Mammary epithelial cell (primary cell): ENCODE measurements around the gene EXTL2.
"Not testable (repeated sequence)": the region's sequence is repeated elsewhere in the genome, so short reads cannot be mapped to it uniquely, and the experiment has no call there.

Experiments used
- EZH2 ChIP-seq: IDR thresholded peaks from 2 replicates; pipeline ENCODE4 v1.6.1; 2012; ENCODE audit warnings: low read length, inconsistent platforms, borderline replicate concordance
- TF ChIP-seq, protein P1 (sequence below), 2 donors: IDR thresholded peaks in 1 of 2; conservative IDR thresholded peaks in 1 of 2; 2 replicates each; pipeline ENCODE4 v1.5.1; 2011 to 2012; ENCODE audit warnings: inconsistent platforms in 2 of 2, low read length in 2 of 2, mild to moderate bottlenecking in 2 of 2, control low read depth in 1 of 2, low read depth in 1 of 2; ENCODE audit not compliant: insufficient read depth in 1 of 2; ENCODE audit errors: extremely low read depth in 1 of 2

DNA sequence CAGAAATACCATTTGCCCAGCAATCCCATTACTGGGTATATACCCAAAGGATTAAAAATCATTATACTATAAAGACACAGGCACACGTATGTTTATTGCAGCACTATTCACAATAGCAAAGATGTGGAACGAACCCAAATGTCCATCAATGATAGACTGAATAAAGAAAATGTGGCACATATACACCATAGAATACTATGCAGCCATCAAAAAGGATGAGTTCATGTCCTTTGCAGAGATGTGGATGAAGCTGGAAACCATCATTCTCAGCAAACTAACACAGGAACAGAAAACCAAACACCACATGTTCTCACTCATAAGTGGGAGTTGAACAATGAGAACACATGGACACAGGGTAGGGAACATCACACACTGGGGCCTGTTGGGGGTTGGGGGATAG is 69.0 kb downstream of the EXTL2 start:
- TF ChIP-seq, protein P1, sequence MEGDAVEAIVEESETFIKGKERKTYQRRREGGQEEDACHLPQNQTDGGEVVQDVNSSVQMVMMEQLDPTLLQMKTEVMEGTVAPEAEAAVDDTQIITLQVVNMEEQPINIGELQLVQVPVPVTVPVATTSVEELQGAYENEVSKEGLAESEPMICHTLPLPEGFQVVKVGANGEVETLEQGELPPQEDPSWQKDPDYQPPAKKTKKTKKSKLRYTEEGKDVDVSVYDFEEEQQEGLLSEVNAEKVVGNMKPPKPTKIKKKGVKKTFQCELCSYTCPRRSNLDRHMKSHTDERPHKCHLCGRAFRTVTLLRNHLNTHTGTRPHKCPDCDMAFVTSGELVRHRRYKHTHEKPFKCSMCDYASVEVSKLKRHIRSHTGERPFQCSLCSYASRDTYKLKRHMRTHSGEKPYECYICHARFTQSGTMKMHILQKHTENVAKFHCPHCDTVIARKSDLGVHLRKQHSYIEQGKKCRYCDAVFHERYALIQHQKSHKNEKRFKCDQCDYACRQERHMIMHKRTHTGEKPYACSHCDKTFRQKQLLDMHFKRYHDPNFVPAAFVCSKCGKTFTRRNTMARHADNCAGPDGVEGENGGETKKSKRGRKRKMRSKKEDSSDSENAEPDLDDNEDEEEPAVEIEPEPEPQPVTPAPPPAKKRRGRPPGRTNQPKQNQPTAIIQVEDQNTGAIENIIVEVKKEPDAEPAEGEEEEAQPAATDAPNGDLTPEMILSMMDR (conservative IDR thresholded peaks at IDR 0.05 in 1 of 2, IDR thresholded peaks at IDR 0.05 in 1 of 2; ENCODE audit: extremely low read depth in 1 of 2, insufficient read depth in 1 of 2, low read depth in 1 of 2, low read length in 2 of 2) = not testable (repeated sequence)
- TF ChIP-seq EZH2 = not testable (repeated sequence)
